ENCODE data around the gene FRMD4A. TPM values are rescaled to one million over a fixed set of nuclear protein-coding genes. Genes with fewer than 3 reads are reported as not detected.
A peak's percentile ranks its signal among the peaks of the same experiment; 100 is the strongest.

FRMD4A gene
- total and polyA plus RNA-seq, 12 donors = 17.4 to 43.4 (median 30.3) TPM

DNA sequence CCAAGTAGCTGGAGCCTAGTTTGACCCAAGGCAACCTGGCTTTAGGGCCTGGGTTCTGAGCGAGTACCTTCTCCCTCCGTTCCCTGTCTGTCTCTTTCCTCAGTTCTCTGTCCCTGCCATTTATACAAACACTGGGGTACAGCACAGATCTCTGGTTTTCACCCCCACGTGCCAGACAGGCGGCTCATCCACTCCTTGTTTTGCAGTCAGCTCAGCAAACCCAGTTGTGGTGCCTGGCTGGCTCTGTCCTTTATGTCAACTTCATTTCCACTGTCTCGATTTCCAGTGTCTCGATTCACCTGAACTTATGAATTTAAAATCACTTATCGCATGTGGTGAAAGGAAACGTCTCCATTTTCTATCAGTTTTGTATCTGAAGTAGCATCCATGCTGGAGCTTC lies 230.8 kb downstream of the FRMD4A start:
- no peak for ATAC-seq
- TF ChIP-seq, protein P1, sequence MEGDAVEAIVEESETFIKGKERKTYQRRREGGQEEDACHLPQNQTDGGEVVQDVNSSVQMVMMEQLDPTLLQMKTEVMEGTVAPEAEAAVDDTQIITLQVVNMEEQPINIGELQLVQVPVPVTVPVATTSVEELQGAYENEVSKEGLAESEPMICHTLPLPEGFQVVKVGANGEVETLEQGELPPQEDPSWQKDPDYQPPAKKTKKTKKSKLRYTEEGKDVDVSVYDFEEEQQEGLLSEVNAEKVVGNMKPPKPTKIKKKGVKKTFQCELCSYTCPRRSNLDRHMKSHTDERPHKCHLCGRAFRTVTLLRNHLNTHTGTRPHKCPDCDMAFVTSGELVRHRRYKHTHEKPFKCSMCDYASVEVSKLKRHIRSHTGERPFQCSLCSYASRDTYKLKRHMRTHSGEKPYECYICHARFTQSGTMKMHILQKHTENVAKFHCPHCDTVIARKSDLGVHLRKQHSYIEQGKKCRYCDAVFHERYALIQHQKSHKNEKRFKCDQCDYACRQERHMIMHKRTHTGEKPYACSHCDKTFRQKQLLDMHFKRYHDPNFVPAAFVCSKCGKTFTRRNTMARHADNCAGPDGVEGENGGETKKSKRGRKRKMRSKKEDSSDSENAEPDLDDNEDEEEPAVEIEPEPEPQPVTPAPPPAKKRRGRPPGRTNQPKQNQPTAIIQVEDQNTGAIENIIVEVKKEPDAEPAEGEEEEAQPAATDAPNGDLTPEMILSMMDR (IDR thresholded peaks at IDR 0.05) = no peak
- 71 to 76% methylated on average over 8 of the region's 8 CpGs for WGBS, 2 donors
- no peaks in the 10 kb centered on the region for H3K36me3 ChIP-seq
- no peaks in the 10 kb centered on the region for H3K27me3 ChIP-seq
- no peak overlapping the region for H3K27ac ChIP-seq
- H3K4me1 ChIP-seq = no peaks in the 10 kb centered on the region
- H3K9me3 ChIP-seq = no peaks in the 10 kb centered on the region
- no peak for DNase-seq
- intact Hi-C loops (cut with DNase I) = loop anchor here in 2 of 10 donors (10.0 kb wide), 1 partner anchor 445 kb away; no protein-coding TSS in a partner anchor
- no peak overlapping the region for H3K4me3 ChIP-seq

GRCh38 chr10:14093730-14094484 lies 236.8 kb downstream of the FRMD4A start:
- Histone ChIP-seq H3K36me3 (no peaks in the 10 kb centered on the region), H3K27me3 (no peaks in the 10 kb centered on the region), H3K4me3 (no peak overlapping the region), H3K4me1 (peaks cover 0 to 12% (median 5%) of the 10 kb centered on the region in 9 donors), H3K9me3 (no peaks in the 10 kb centered on the region), H3K27ac (no peak overlapping the region)
- ATAC-seq (peak in 6 of 8 donors; percentile 25 to 63 (median 44)), DNase-seq (no peak)
- intact Hi-C loops (cut with DNase I) = loop anchor here (1.0 to 10.0 kb wide), 7 partner anchors 62 to 439 kb away; no protein-coding TSS in a partner anchor
- TF ChIP-seq, protein P1 (IDR thresholded peaks at IDR 0.05) = peak; percentile 22 to 73 (median 62)
- WGBS, 2 donors = 55% methylated on average over 14 of the region's 14 CpGs

- DNase-seq = no peak
- peak in 1 of 8 donors; percentile 22 for ATAC-seq
- Histone ChIP-seq H3K27ac (no peak overlapping the region), H3K36me3 (no peaks in the 10 kb centered on the region), H3K4me1 (peaks cover 0 to 13% (median 7%) of the 10 kb centered on the region in 9 donors), H3K4me3 (no peak overlapping the region), H3K27me3 (no peaks in the 10 kb centered on the region), H3K9me3 (no peaks in the 10 kb centered on the region)
- TF ChIP-seq, protein P1 (IDR thresholded peaks at IDR 0.05) = no peak
- intact Hi-C loops (cut with DNase I) = loop anchor here (1.0 to 10.0 kb wide), 7 partner anchors 60 to 438 kb away; no protein-coding TSS in a partner anchor
- WGBS, 2 donors = 95 to 97% methylated on average over 5 of the region's 5 CpGs
Observed at GRCh38 chr10:14092799-14093198, 237.9 kb downstream of the FRMD4A start.

DNA sequence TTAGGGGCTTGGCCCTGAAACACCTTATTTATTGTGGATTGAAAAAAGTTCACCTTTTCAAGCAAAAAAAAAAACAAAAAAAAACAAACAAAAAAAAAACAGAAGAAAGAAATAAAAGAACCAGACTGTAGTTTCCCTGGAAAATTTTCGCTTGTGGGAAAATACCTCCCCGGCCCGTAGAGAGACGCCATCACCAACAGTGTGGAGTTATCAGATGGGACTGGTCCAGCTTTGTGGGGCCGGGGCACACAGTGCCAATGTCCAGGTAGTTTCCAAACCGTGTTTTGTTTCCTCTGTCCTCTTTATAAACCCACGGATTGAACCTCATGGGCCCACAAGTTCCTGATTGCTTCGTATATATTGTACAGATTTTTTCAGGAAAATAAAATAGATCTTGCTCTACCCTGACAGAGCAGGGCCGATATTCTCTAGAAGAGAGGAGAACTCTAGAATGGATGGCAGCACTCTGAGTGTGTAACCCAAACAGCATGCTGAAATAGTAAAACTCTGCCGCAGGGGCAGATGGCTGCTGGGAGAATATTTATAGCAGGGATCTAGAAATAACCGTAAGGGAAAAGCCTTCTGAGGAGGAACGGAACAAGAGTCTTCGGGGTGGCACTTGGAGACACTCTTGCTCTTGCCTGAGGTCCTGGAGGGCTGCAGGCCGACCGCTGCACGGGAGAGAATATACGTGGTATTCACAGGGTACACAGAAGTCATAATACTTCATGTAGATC lies 241.0 kb downstream of the FRMD4A start:
- Histone ChIP-seq H3K4me1 (peaks cover 0 to 13% (median 7%) of the 10 kb centered on the region in 9 donors), H3K27ac (no peak overlapping the region), H3K36me3 (no peaks in the 10 kb centered on the region), H3K9me3 (no peaks in the 10 kb centered on the region), H3K27me3 (peaks cover 0 to 6% (median 0%) of the 10 kb centered on the region in 7 donors), H3K4me3 (no peak overlapping the region)
- intact Hi-C loops (cut with DNase I) = loop anchor here in 9 of 10 donors (2.0 to 10.0 kb wide), 6 partner anchors 57 to 435 kb away; no protein-coding TSS in a partner anchor
- ATAC-seq (peak in 1 of 8 donors; percentile 37), DNase-seq (no peak)
- whole genome bisulfite sequencing, 2 donors = 59 to 65% methylated on average over 17 of the region's 17 CpGs
- TF ChIP-seq, protein P1 (IDR thresholded peaks at IDR 0.05) = no peak

All from heart right ventricle (tissue), 16 donors.